ENCODE measurements around the gene SYNE3. TPM values are rescaled to one million over a fixed set of nuclear protein-coding genes. Genes with fewer than 3 reads are reported as not detected.

Gene SYNE3
- total RNA-seq, 1 experiment from 2014 or later, result 6.2 TPM

DNA sequence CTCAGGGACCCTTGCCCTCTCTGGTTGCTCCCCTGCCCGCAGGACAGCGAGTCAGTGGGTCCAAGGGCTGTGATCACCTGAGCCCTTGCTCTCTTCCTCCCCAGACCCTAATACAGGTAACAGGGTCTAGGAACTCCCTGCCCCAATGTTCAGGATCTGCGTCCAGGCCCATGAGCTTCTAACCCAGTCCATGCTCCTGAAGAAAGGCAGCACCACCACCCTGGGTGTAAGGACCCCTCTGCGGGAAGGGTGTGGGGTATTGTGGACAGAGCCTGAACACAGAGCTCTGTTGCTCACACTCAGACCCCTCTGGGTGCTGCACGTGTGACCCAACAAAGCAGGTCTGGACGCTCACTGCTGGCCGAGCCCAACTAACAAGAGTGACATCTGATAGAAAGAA is 36.7 kb upstream of the SYNE3 start:
- TF ChIP-seq POLR2AphosphoS5 (IDR thresholded peaks at IDR 0.05; ENCODE audit: low read depth, low read length) (no peak), SIN3A (IDR thresholded peaks at IDR 0.05; ENCODE audit: borderline replicate concordance, insufficient read depth, low read depth, low read length) (no peak)
- TF ChIP-seq, protein P1, sequence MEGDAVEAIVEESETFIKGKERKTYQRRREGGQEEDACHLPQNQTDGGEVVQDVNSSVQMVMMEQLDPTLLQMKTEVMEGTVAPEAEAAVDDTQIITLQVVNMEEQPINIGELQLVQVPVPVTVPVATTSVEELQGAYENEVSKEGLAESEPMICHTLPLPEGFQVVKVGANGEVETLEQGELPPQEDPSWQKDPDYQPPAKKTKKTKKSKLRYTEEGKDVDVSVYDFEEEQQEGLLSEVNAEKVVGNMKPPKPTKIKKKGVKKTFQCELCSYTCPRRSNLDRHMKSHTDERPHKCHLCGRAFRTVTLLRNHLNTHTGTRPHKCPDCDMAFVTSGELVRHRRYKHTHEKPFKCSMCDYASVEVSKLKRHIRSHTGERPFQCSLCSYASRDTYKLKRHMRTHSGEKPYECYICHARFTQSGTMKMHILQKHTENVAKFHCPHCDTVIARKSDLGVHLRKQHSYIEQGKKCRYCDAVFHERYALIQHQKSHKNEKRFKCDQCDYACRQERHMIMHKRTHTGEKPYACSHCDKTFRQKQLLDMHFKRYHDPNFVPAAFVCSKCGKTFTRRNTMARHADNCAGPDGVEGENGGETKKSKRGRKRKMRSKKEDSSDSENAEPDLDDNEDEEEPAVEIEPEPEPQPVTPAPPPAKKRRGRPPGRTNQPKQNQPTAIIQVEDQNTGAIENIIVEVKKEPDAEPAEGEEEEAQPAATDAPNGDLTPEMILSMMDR (IDR thresholded peaks at IDR 0.05), result no peak
- in situ Hi-C loops (cut with HindIII; ENCODE audit: low pct_unique_long_range_greater_than_20kb, low sequenced_read_pairs) (no loop called here), intact Hi-C loops (cut with micrococcal nuclease; ENCODE audit: unreplicated experiment) (no loop called here)
- POLR2A ChIA-PET, result interaction anchor here (0.6 kb wide), 1 partner anchor 808 kb away, joined by 5 read pairs; no protein-coding TSS in a partner anchor
- H3K9me3 ChIP-seq (ENCODE audit: control insufficient read depth, insufficient read depth, low read depth, low read length), result no peaks in the 10 kb centered on the region
- no peaks in the 10 kb centered on the region for H3K36me3 ChIP-seq (ENCODE audit: control insufficient read depth, insufficient read depth, low read length)
- H3K4me1 ChIP-seq (ENCODE audit: control insufficient read depth, insufficient read depth, low read length), result peaks cover 9% of the 10 kb centered on the region
- no TSS peak for BruUV-seq (replicated peaks)
- H3K27ac ChIP-seq (ENCODE audit: low read length), result no peak overlapping the region
- H3K4me3 ChIP-seq (ENCODE audit: low read depth in 2 of 2, low read length in 2 of 2), result no peak overlapping the region
- CTCF ChIA-PET, result no interaction called here
- H3K27me3 ChIP-seq (ENCODE audit: control insufficient read depth, insufficient read depth, low read length), result no peaks in the 10 kb centered on the region
- ATAC-seq (no peak), DNase-seq (ENCODE audit: low read depth, low spot score) (no peak)

DNA sequence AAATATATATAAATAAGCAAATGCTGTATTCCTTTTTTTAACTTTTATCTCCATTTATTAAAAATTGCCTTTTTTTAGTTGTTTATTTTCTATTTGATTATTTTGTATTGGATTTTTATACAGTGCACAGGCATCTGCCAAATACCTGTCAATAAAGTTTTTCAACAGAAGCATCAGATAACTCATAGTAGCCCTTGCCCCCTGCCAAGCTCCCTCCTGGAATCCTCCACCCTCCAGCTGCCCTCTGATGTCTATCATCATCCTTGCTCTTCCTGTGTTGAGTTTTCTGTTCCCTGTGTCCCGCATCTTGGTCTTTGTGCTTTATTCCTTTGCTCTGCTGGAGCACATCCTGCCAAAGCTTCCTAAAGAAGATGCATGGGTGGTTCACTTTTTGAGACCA is 35.0 kb upstream of the SYNE3 start:
- in situ Hi-C loops (cut with HindIII; ENCODE audit: low pct_unique_long_range_greater_than_20kb, low sequenced_read_pairs) (no loop called here), intact Hi-C loops (cut with micrococcal nuclease; ENCODE audit: unreplicated experiment) (no loop called here)
- no peak for ATAC-seq
- no peak for DNase-seq (ENCODE audit: low read depth, low spot score)
- CTCF ChIA-PET, result no interaction called here
- Histone ChIP-seq H3K27ac (ENCODE audit: low read length) (no peak overlapping the region), H3K4me1 (ENCODE audit: control insufficient read depth, insufficient read depth, low read length) (peaks cover 22% of the 10 kb centered on the region), H3K27me3 (ENCODE audit: control insufficient read depth, insufficient read depth, low read length) (no peaks in the 10 kb centered on the region), H3K36me3 (ENCODE audit: control insufficient read depth, insufficient read depth, low read length) (no peaks in the 10 kb centered on the region), H3K4me3 (ENCODE audit: low read depth in 2 of 2, low read length in 2 of 2) (no peak overlapping the region), H3K9me3 (ENCODE audit: control insufficient read depth, insufficient read depth, low read depth, low read length) (no peaks in the 10 kb centered on the region)
- TF ChIP-seq SIN3A (IDR thresholded peaks at IDR 0.05; ENCODE audit: borderline replicate concordance, insufficient read depth, low read depth, low read length) (no peak), POLR2AphosphoS5 (IDR thresholded peaks at IDR 0.05; ENCODE audit: low read depth, low read length) (no peak), TCF7L2 (IDR thresholded peaks at IDR 0.05; ENCODE audit: low read depth, low read length) (no peak)
- TF ChIP-seq, protein P1 (IDR thresholded peaks at IDR 0.05), result no peak
- TF ChIP-seq, protein P2, sequence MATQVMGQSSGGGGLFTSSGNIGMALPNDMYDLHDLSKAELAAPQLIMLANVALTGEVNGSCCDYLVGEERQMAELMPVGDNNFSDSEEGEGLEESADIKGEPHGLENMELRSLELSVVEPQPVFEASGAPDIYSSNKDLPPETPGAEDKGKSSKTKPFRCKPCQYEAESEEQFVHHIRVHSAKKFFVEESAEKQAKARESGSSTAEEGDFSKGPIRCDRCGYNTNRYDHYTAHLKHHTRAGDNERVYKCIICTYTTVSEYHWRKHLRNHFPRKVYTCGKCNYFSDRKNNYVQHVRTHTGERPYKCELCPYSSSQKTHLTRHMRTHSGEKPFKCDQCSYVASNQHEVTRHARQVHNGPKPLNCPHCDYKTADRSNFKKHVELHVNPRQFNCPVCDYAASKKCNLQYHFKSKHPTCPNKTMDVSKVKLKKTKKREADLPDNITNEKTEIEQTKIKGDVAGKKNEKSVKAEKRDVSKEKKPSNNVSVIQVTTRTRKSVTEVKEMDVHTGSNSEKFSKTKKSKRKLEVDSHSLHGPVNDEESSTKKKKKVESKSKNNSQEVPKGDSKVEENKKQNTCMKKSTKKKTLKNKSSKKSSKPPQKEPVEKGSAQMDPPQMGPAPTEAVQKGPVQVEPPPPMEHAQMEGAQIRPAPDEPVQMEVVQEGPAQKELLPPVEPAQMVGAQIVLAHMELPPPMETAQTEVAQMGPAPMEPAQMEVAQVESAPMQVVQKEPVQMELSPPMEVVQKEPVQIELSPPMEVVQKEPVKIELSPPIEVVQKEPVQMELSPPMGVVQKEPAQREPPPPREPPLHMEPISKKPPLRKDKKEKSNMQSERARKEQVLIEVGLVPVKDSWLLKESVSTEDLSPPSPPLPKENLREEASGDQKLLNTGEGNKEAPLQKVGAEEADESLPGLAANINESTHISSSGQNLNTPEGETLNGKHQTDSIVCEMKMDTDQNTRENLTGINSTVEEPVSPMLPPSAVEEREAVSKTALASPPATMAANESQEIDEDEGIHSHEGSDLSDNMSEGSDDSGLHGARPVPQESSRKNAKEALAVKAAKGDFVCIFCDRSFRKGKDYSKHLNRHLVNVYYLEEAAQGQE (IDR thresholded peaks at IDR 0.05; ENCODE audit: insufficient read depth in 1 of 2, low read depth in 2 of 2, low read length in 1 of 2), result no peak
- BruUV-seq (replicated peaks), result no TSS peak
- POLR2A ChIA-PET, result no interaction called here
